CD4-positive, alpha-beta T cell treated with Interleukin-15 for 1 hour (primary cell): ENCODE results near the gene LSM11.
"Not testable (repeated sequence)": the region's sequence is repeated elsewhere in the genome, so short reads cannot be mapped to it uniquely, and the experiment has no call there.

ENCODE experiments used
- DNase-seq: peaks from one replicate; pipeline ENCODE4 v3.0.0-alpha.2; 2020

Gene LSM11

GRCh38 chr5:157743163-157744050, at the start of gene LSM11:
Gene LSM11 (plus strand): TSS chr5:157743712. CDS start chr5:157743751, 39 bp downstream.
- DNase-seq: peak; percentile 88

GRCh38 chr5:157693816-157694215, 49.7 kb upstream of the LSM11 start:
- DNase-seq: not testable (repeated sequence)

DNA sequence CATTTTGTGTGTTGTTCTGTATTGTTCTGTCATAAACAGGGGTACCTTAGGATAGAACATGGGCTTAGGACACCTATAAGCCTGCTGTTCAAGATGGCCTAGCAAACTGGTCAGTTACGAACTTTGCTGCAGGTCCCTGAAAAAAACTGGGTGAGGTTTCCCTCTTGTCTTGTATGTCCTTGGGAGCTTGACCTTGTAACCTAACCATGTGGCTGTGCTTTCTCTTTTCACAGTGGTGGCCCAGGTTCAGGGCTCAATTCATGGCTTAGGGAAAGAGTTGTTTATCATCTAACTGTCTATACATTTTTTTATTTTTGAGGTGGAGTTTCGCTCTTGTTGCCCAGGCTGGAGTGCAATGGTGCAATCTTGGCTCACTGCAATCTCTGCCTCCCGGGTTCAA, 47.4 kb upstream of the LSM11 start:
- DNase-seq: not testable (repeated sequence)

GRCh38 chr5:157698674-157699073, 44.8 kb upstream of the LSM11 start:
- not testable (repeated sequence) for DNase-seq

DNA sequence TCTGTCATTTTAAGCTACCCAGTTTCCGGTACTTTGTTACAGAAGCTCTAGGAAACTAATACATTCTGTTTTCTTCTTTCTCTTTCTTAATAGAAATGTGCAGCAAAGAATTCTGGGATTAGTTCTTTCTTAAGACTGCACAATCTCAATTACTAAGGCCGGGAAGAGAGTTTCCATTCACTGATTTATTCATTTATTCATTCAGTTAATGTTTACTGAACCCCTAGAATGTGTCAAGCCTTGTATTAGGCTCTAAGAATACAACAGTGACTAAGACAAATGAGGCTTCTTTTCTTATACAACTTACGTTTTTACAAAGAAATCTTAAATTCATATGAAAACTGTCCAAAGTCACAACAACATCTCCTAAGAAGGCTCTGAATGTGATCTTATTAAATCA, 39.8 kb upstream of the LSM11 start:
- no peak for DNase-seq

- DNase-seq: no peak
These were observed 34.6 kb upstream of the LSM11 start for GRCh38 chr5:157708866-157709265.

DNA sequence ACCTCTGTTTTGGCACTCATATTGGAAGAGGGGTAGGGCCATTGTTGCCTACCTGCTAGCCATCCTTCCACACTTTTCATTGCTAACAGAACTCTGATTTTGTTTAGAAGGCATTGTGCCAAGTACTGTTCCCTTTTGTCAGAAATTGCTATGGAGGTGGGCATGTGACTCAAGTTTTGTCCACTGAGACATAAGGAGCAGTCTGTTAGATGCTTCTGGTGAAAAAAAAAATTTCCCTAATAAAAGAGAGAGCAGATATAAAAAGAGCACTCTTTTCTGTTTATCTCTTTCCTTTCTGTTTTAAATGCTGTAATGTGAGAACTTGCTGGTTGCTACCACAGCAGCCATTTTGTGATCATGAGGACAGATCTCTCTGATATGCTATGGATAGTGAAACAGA, 34.2 kb upstream of the LSM11 start:
- no peak for DNase-seq

DNA sequence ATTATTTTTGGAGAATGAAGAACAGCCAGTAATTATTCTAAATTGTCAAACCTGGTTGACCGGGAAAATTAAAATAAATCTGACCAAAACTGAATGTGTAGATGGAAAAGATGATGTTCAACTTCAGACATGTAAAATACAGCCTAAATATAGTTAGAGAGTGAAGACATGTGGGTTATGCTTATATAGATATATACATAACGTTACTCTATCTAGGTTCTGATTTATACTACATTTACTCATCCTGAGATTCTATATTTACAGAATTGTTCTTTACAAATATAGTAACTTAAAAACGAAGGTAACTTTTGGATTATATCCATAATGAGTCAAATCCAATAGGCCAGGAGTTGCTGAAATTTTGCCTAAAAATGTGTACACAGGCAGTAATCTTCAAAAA, 33.1 kb upstream of the LSM11 start:
- no peak for DNase-seq

- DNase-seq: no peak
These were observed 32.6 kb upstream of the LSM11 start for GRCh38 chr5:157710882-157711281.

DNA sequence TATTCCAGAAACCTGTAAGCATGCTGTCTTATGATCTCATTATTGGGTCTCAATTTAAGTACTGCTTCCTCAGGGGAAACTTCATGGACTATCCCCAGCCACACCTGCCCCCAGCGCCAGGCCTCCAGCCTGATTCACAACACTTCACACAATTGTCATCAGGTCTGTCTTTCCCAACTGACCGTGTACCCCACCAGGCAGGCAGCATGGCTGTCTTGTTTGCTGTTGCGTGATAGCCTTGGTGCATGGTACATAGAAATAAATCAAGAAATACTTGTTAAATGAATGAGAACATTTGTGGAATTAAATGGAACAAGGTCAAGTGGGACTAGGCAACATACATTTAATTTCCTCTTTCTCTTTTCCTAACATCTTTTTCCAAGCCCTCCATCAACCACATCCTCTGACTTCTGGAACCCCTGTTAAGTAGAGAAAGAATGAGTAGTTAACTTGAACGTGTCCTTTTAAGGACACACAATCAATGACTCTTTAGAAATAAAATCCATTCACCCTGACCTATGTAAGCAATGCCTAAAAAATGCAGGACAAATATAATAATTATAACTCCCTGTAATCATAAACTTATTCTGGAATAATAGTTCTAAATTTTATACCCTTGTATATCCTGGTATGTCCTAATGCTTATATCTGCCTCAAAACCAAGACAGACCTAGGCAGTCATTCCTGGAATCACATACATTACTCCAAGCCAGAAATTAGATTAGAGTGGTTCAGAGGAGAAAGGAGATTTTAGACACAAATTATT, 29.5 kb upstream of the LSM11 start:
- no peak for DNase-seq

- DNase-seq: no peak
These were observed 29.0 kb upstream of the LSM11 start for GRCh38 chr5:157714596-157714864.

DNA sequence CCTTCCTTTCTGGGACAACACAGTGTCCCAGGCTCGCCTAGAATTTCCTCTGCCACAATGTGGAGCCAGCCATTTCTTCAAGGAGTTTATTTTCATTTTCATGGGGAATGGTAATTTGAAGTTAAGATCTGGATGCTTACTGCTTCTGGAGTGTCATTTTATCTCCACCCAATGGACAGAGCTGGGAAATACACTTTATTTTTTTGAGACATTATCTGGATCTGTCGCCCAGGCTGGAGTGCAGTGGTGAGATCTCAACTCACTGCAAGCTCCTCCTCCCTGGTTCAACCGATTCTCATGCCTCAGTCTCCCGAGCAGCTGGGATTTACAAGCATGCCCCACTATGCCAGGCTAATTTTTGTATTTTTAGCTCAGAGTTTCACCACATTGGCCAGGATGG, 25.0 kb upstream of the LSM11 start:
- peak; percentile 22 for DNase-seq

DNA sequence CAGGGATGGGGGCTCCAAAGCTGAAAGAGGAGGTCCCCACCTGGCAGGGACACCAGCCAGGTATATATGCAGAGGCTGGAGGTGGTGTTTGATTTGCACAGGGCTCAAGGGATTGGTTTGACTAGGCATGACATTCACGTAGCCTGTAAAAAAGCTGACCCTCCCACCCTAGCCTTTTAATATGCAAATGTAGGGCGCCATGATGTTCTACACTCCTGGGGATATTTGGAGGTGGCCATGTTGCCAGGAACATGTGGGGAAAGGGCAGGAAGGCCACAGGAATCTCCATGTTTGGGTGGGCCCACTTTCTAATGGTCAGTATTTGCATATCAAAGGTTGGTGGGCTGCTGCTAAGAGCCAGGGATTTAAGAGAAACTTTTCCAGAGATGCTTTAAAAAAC, 24.3 kb upstream of the LSM11 start:
- DNase-seq: no peak

- no peak for DNase-seq
These were observed 22.4 kb upstream of the LSM11 start for GRCh38 chr5:157721159-157721558.

DNA sequence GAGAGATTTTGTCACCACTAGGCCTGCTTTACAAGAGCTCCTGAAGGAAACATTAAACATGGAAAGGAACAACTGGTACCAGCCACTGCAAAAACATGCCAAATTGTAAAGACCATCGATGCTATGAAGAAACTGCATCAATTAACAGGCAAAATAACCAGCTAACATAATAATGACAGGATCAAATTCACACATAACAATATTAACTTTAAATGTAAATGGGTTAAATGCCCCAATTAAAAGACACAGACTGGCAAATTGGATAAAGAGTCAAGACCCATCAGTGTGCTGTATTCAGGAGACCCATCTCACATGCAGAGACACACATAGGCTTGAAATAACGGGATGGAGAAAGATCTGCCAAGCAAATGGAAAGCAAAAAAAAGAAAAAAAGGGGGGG, 20.6 kb upstream of the LSM11 start:
- not testable (repeated sequence) for DNase-seq

DNA sequence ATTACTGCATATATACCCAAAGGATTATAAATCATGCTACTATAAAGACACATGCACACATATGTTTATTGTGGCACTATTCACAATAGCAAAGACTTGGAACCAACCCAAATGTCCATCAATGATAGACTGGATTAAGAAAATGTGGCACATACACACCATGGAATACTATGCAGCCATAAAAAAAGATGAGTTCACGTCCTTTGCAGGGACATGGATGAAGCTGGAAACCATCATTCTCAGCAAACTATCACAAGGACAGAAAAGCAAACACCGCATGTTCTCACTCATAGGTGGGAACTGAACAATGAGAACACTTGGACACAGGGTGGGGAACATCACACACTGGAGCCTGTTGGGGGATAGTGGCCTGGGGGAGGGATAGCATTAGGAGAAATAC, 16.9 kb upstream of the LSM11 start:
- not testable (repeated sequence) for DNase-seq

DNA sequence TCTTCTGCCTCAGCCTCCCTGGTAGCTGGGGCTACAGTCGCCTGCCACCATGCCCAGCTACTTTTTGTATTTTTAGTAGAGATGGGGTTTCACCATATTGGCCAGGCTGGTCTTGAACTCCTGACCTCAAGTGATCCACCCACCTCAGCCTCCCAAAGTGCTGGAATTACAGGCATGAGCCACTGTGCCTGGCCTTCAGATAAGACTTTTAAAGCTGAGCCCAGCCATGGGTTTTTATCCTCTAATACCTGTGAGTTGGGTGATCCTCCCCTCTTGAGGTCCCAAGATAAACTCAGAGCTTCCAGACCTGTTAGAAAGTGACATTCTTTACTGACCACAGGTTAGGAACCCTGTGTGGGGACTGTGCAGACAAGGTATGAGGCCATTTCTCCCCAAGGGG, 15.7 kb upstream of the LSM11 start:
- DNase-seq: not testable (repeated sequence)

GRCh38 chr5:157729858-157730257, 13.7 kb upstream of the LSM11 start:
- DNase-seq: no peak

DNA sequence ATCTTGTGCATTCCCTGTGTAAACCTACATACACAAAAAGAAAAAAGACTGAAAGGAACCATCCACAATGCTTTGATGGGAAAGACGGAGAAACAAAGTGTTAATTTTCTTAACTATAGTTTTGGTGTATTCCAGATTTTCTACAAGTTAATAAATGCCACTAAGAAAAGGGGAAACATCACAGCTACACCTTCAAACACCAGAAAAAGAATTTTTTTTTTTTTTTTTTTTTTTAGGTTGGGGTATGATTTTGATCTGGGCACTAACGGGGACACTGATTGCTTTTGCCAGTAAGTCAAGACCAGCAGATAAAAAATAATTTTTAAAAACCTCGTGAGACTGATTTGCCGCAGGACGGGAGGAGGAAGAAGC, 12.6 kb upstream of the LSM11 start:
- no peak for DNase-seq

GRCh38 chr5:157731272-157732129, 12.0 kb upstream of the LSM11 start, which contains the start of gene THG1L:
Gene THG1L (plus strand): TSS chr5:157731420. CDS start chr5:157731441, 21 bp downstream.
- peak; percentile 96 for DNase-seq

DNA sequence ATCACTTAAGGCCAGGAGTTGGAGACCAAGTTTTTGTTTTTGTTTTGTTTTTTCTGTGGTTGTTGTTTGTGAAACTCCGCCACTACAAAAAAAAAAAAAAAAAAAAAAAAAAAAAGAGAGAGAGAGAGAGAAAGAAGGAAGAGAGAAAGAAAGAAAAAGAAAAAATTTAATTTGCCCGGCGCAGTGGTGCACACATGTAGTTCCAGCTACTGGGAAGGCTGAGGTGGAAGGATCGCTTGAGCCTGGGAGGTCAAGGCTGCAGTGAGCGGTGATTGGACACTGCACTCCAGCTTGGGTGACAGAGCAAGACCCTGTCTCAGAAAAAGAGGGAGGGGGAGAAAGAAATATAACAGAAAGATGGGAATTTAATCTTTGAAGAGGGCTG, 11.4 kb upstream of the LSM11 start:
- no peak for DNase-seq

GRCh38 chr5:157732596-157733262, 10.8 kb upstream of the LSM11 start:
- DNase-seq: no peak

DNA sequence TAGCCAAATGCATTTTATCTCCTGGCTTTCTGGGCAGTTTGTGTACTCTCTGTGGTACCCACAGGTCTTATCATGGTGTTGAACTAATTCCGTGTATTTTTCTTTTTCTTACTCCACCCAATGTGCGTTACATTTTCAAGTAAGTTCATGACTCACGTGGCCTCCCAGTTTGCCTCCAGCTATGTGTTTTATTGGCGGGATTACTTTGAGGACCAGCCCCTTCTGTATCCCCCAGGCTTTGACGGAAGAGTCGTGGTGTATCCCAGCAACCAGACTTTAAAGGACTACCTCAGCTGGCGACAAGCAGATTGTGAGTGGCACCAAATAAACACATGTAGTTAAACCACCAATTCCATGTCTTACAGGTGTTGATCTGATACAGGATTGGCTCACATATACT, 9.1 kb upstream of the LSM11 start:
- DNase-seq: no peak
